ENCODE data around the gene PRR14. TPM values are rescaled to one million over a fixed set of nuclear protein-coding genes. Genes with fewer than 3 reads are reported as not detected.

The PRR14 gene
- total RNA-seq, 1 donor from 2014 or later: 43.7 TPM

GRCh38 chr16:30678586-30678970 lies 27.8 kb downstream of the PRR14 start:
- H3K27me3 Mint-ChIP-seq (ENCODE audit: low read depth): peaks cover 8% of the 10 kb centered on the region
- no peaks in the 10 kb centered on the region for H3K9me3 Mint-ChIP-seq
- no peak for TF ChIP-seq CTCF (IDR thresholded peaks at IDR 0.05; ENCODE audit: unreplicated experiment)
- no peak for DNase-seq (ENCODE audit: low spot score in 2 of 2, unreplicated experiment in 2 of 2)
- H3K4me1 Mint-ChIP-seq: no peaks in the 10 kb centered on the region
- H3K4me3 Mint-ChIP-seq: no peak overlapping the region
- no peaks in the 10 kb centered on the region for H3K36me3 Mint-ChIP-seq
- no peak overlapping the region for H3K27ac Mint-ChIP-seq

- DNase-seq (ENCODE audit: low spot score in 2 of 2, unreplicated experiment in 2 of 2): no peak
- no peaks in the 10 kb centered on the region for H3K4me1 Mint-ChIP-seq
- H3K9me3 Mint-ChIP-seq: no peaks in the 10 kb centered on the region
- H3K27me3 Mint-ChIP-seq (ENCODE audit: low read depth): peaks cover 7% of the 10 kb centered on the region
- no peaks in the 10 kb centered on the region for H3K36me3 Mint-ChIP-seq
- no peak for TF ChIP-seq CTCF (IDR thresholded peaks at IDR 0.05; ENCODE audit: unreplicated experiment)
- H3K4me3 Mint-ChIP-seq: no peak overlapping the region
- no peak overlapping the region for H3K27ac Mint-ChIP-seq
Observed at GRCh38 chr16:30680326-30680725, 29.6 kb downstream of the PRR14 start.

- no peak for TF ChIP-seq CTCF (IDR thresholded peaks at IDR 0.05; ENCODE audit: unreplicated experiment)
- H3K27me3 Mint-ChIP-seq (ENCODE audit: low read depth): peaks cover 3% of the 10 kb centered on the region
- no peaks in the 10 kb centered on the region for H3K9me3 Mint-ChIP-seq
- no peak overlapping the region for H3K27ac Mint-ChIP-seq
- no peak overlapping the region for H3K4me3 Mint-ChIP-seq
- no peaks in the 10 kb centered on the region for H3K36me3 Mint-ChIP-seq
- H3K4me1 Mint-ChIP-seq: peaks cover 8% of the 10 kb centered on the region
- no peak for DNase-seq (ENCODE audit: low spot score in 2 of 2, unreplicated experiment in 2 of 2)
Observed at GRCh38 chr16:30688701-30689100, 37.9 kb downstream of the PRR14 start.

- peaks cover 3% of the 10 kb centered on the region for H3K27me3 Mint-ChIP-seq (ENCODE audit: low read depth)
- peaks cover 9% of the 10 kb centered on the region for H3K4me1 Mint-ChIP-seq
- H3K36me3 Mint-ChIP-seq: no peaks in the 10 kb centered on the region
- H3K9me3 Mint-ChIP-seq: no peaks in the 10 kb centered on the region
- no peak for TF ChIP-seq CTCF (IDR thresholded peaks at IDR 0.05; ENCODE audit: unreplicated experiment)
- H3K4me3 Mint-ChIP-seq: no peak overlapping the region
- H3K27ac Mint-ChIP-seq: no peak overlapping the region
- no peak for DNase-seq (ENCODE audit: low spot score in 2 of 2, unreplicated experiment in 2 of 2)
Observed at GRCh38 chr16:30691907-30692306, 41.1 kb downstream of the PRR14 start.

- H3K27me3 Mint-ChIP-seq (ENCODE audit: low read depth): peaks cover 3% of the 10 kb centered on the region
- no peak for DNase-seq (ENCODE audit: low spot score in 2 of 2, unreplicated experiment in 2 of 2)
- no peak overlapping the region for H3K27ac Mint-ChIP-seq
- H3K4me1 Mint-ChIP-seq: peaks cover 15% of the 10 kb centered on the region
- H3K4me3 Mint-ChIP-seq: no peak overlapping the region
- no peaks in the 10 kb centered on the region for H3K36me3 Mint-ChIP-seq
- TF ChIP-seq CTCF (IDR thresholded peaks at IDR 0.05; ENCODE audit: unreplicated experiment): no peak
- no peaks in the 10 kb centered on the region for H3K9me3 Mint-ChIP-seq
Observed at GRCh38 chr16:30692396-30693064, 41.8 kb downstream of the PRR14 start.

All from mesothelial cell of epicardium (in vitro differentiated cells).